HepG2 (cell line): ENCODE results near the gene RHAG. TPM values are rescaled to one million over a fixed set of nuclear protein-coding genes. Genes with fewer than 3 reads are reported as not detected.

ENCODE experiments used
- ATAC-seq: fragments of 200-7000 bp; cut with Tn5 transposase; 3 replicates; pipeline ENCODE4 v1.9.1; 2020; ENCODE audit warnings: mild to moderate bottlenecking, moderate library complexity
- BruUV-seq: library from RNA; stranded (reverse); fragments of 400-500 nt; replicated peaks from 2 replicates; lab custom pipeline; 2021; lab: Mats Ljungman, UMichigan
- CTCF ChIA-PET: fragments of 300-600 bp; formaldehyde crosslinking; extraction: SDS; loops from one replicate; lab custom pipeline; 2021; ENCODE audit warnings: low total read pairs, inconsistent platforms, low intra/inter-chr PET ratio; lab: Yijun Ruan, JAX
- POLR2A ChIA-PET: fragments of 350-600 bp; sonication (Branson Sonifier 250); formaldehyde crosslinking; loops from one replicate; lab custom pipeline; 2020; ENCODE audit warnings: antibody characterized with exemption, inconsistent platforms; lab: Yijun Ruan, JAX
- DNase-seq: peaks from one replicate; pipeline ENCODE4 v3.0.0-alpha.2; 2015; ENCODE audit warnings: low spot score
- FAIRE-seq: peaks from 3 replicates; lab custom pipeline; 2011; peaks lifted over from hg19 to GRCh38; lab: Jason Lieb, UNC
- H2AFZ ChIP-seq: one replicate; pipeline ENCODE4 v1.6.1; 2011; ENCODE audit warnings: low read length, inconsistent platforms
- H3K27ac ChIP-seq: fragments of 300-600 bp; 3 replicates; pipeline ENCODE4 v1.8.0; 2011; ENCODE audit warnings: mixed run types, mild to moderate bottlenecking, mixed read lengths, low read length, inconsistent platforms; ENCODE audit not compliant: insufficient read depth; ENCODE audit errors: extremely low read length
- H3K27me3 ChIP-seq, 2 experiments: fragments of 200-600 bp in 1 of 2; 2 replicates in 1 of 2; 3 replicates in 1 of 2; pipeline versions ENCODE4 v1.6.0 to v1.8.0; 2011; ENCODE audit warnings: low read length in 2 of 2, mild to moderate bottlenecking in 2 of 2, moderate library complexity in 2 of 2, inconsistent platforms in 1 of 2; ENCODE audit not compliant: insufficient read depth in 2 of 2, control insufficient read depth in 1 of 2
- H3K36me3 ChIP-seq, 2 experiments: fragments of 200-600 bp in 1 of 2; replicated peaks in 1 of 2; 2 replicates in 1 of 2; 3 replicates in 1 of 2; pipeline versions ENCODE4 v1.5.1 to v1.8.0; 2011; ENCODE audit warnings: low read length in 2 of 2, inconsistent platforms in 1 of 2; ENCODE audit not compliant: insufficient read depth in 2 of 2, control insufficient read depth in 1 of 2
- H3K4me1 ChIP-seq: 2 replicates; pipeline ENCODE4 v1.5.1; 2012; ENCODE audit warnings: low read length, inconsistent platforms; ENCODE audit not compliant: insufficient read depth
- H3K4me2 ChIP-seq: 2 replicates; pipeline ENCODE4 v1.6.0; 2011; ENCODE audit warnings: low read depth, low read length, inconsistent platforms
- H3K4me3 ChIP-seq, 3 experiments: fragments of 200-600 bp in 1 of 3; sonication (generic), shearing (Covaris generic) in 1 of 3; replicated peaks in 1 of 3; 2 replicates each; pipeline ENCODE4 v1.5.1; 2011 to 2016; ENCODE audit warnings: low read length in 3 of 3, inconsistent platforms in 2 of 3, low read depth in 2 of 3, mild to moderate bottlenecking in 2 of 3, control low read depth in 1 of 3, mixed read lengths in 1 of 3; ENCODE audit not compliant: insufficient read depth in 1 of 3
- H3K79me2 ChIP-seq: one replicate; pipeline ENCODE4 v1.6.1; 2011; ENCODE audit warnings: low read length, inconsistent platforms; ENCODE audit not compliant: insufficient read depth
- H3K9ac ChIP-seq: 2 replicates; pipeline ENCODE4 v1.6.0; 2011; ENCODE audit warnings: mild to moderate bottlenecking, low read depth, low read length, inconsistent platforms; ENCODE audit not compliant: insufficient read depth
- H3K9me3 ChIP-seq: 2 replicates; pipeline ENCODE4 v1.5.1; 2012; ENCODE audit warnings: mild to moderate bottlenecking, low read length
- H4K20me1 ChIP-seq: 2 replicates; pipeline ENCODE4 v1.6.0; 2011; ENCODE audit warnings: inconsistent platforms, mild to moderate bottlenecking, low read length, moderate library complexity; ENCODE audit not compliant: insufficient read depth
- CHCHD3 ChIP-seq: sonication (generic); formaldehyde crosslinking; IDR thresholded peaks from 2 replicates; pipeline ENCODE4 v1.8.0; 2022; ENCODE audit warnings: mild to moderate bottlenecking, missing genetic modification reagents, moderate library complexity
- HNRNPL ChIP-seq: fragments of 200-400 bp; formaldehyde crosslinking; IDR thresholded peaks from 2 replicates; pipeline ENCODE4 v1.6.1; 2017; ENCODE audit warnings: mild to moderate bottlenecking, low read depth, low read length
- NFKB2 ChIP-seq: sonication (generic); formaldehyde crosslinking; IDR thresholded peaks from 2 replicates; pipeline ENCODE4 v1.4.0; 2020; ENCODE audit warnings: missing genetic modification reagents, borderline replicate concordance
- PRPF4 ChIP-seq: fragments of 200-400 bp; formaldehyde crosslinking; IDR thresholded peaks from 2 replicates; pipeline ENCODE4 v1.6.1; 2016; ENCODE audit warnings: low read length, low read depth; ENCODE audit not compliant: poor library complexity, severe bottlenecking
- ZNF335 ChIP-seq: sonication (generic); formaldehyde crosslinking; IDR thresholded peaks from 2 replicates; pipeline ENCODE4 v1.4.0; 2020; ENCODE audit warnings: missing genetic modification reagents
- ZNF383 ChIP-seq: sonication (generic); formaldehyde crosslinking; IDR thresholded peaks from 2 replicates; pipeline ENCODE4 v1.4.0; 2020; ENCODE audit warnings: missing genetic modification reagents, mild to moderate bottlenecking, borderline replicate concordance
- WGBS: methylation state at CpG from one replicate; pipeline ENCODE4 v1.1.6; 2017; ENCODE audit warnings: low lambda C conversion rate; 5-methylcytosine and 5-hydroxymethylcytosine counted together
- in situ Hi-C: cut with HindIII; loops from 2 replicates; pipeline ENCODE4 v1.10.0; 2017; ENCODE audit warnings: low pct_unique_long_range_greater_than_20kb; ENCODE audit not compliant: extremely low pct_ligation_motif_present
- intact Hi-C: fragments of 100-400 bp; cut with micrococcal nuclease; formaldehyde crosslinking; loops from one replicate; pipeline ENCODE4 v1.10.0; 2022; ENCODE audit not compliant: unreplicated experiment
- polyA plus RNA-seq, 8 experiments: library from polyadenylated mRNA; depleted of rRNA in 3 of 8; stranded (reverse) in 7 of 8; unstranded in 1 of 8; fragments of >200 nt; fragmentation: Illumina TruSeq in 4 of 8; extraction: Trizol in 4 of 8; gene quantifications; 2 replicates each; pipeline versions ENCODE4 v1.2.1 to v1.2.3, GENCODE V29; 2011 to 2016; ENCODE audit warnings: low read depth in 4 of 8, missing spikeins in 1 of 8, mixed read lengths in 1 of 8; ENCODE audit not compliant: insufficient read depth in 1 of 8
- total RNA-seq, 5 experiments: library from RNA; depleted of rRNA; stranded (reverse); fragments of >200 nt; fragmentation: Illumina TruSeq; extraction: Trizol; gene quantifications; 2 replicates each; pipeline ENCODE4 v1.2.3, GENCODE V29; 2016; ENCODE audit warnings: low read depth in 1 of 5
- TF ChIP-seq, protein P1 (sequence below): sonication (generic); formaldehyde crosslinking; IDR thresholded peaks from 2 replicates; pipeline ENCODE4 v1.5.0; 2020; ENCODE audit warnings: mild to moderate bottlenecking, missing genetic modification reagents, borderline replicate concordance

Gene RHAG
- total and polyA plus RNA-seq, 2 of the 13 experiments (the other 11 are each of a cell fraction or from before 2014, with no cell fraction given) = not detected

- TF ChIP-seq NFKB2 (CRISPR knock-in tag) = no peak
- intact Hi-C loops = no loop called here
- Histone ChIP-seq H4K20me1 (no peaks in the 10 kb centered on the region), H3K27me3 (no peaks in the 10 kb centered on the region), H2AFZ (no peak overlapping the region), H3K27ac (no peak overlapping the region), H3K36me3 (no peaks in the 10 kb centered on the region), H3K9ac (no peak overlapping the region), H3K4me2 (no peak overlapping the region), H3K4me1 (no peaks in the 10 kb centered on the region), H3K9me3 (no peaks in the 10 kb centered on the region), H3K4me3 (no peak overlapping the region), H3K79me2 (no peaks in the 10 kb centered on the region)
- FAIRE-seq (no peak), ATAC-seq (no peak), DNase-seq (no peak)
- BruUV-seq = no TSS peak
- 0% methylated on average over 2 of the region's 2 CpGs for WGBS
- in situ Hi-C loops = no loop called here
- ChIA-PET CTCF (no interaction called here), POLR2A (no interaction called here)
Measured at GRCh38 chr6:49647476-49647875, 10.8 kb upstream of the RHAG start.

GRCh38 chr6:49646942-49647341 lies 10.3 kb upstream of the RHAG start:
- H3K4me2 ChIP-seq = no peak overlapping the region
- ATAC-seq (no peak), FAIRE-seq (no peak), DNase-seq (no peak)
- H3K9me3 ChIP-seq = no peaks in the 10 kb centered on the region
- BruUV-seq = no TSS peak
- no peaks in the 10 kb centered on the region for H3K36me3 ChIP-seq
- in situ Hi-C loops = no loop called here
- H3K27me3 ChIP-seq = no peaks in the 10 kb centered on the region
- H4K20me1 ChIP-seq = no peaks in the 10 kb centered on the region
- 10% methylated on average over 4 of the region's 4 CpGs for WGBS
- no peaks in the 10 kb centered on the region for H3K4me1 ChIP-seq
- no peak overlapping the region for H2AFZ ChIP-seq
- no peak overlapping the region for H3K4me3 ChIP-seq
- H3K9ac ChIP-seq = no peak overlapping the region
- ChIA-PET CTCF (no interaction called here), POLR2A (no interaction called here)
- H3K27ac ChIP-seq = no peak overlapping the region
- intact Hi-C loops = no loop called here
- no peaks in the 10 kb centered on the region for H3K79me2 ChIP-seq
- TF ChIP-seq, protein P1, sequence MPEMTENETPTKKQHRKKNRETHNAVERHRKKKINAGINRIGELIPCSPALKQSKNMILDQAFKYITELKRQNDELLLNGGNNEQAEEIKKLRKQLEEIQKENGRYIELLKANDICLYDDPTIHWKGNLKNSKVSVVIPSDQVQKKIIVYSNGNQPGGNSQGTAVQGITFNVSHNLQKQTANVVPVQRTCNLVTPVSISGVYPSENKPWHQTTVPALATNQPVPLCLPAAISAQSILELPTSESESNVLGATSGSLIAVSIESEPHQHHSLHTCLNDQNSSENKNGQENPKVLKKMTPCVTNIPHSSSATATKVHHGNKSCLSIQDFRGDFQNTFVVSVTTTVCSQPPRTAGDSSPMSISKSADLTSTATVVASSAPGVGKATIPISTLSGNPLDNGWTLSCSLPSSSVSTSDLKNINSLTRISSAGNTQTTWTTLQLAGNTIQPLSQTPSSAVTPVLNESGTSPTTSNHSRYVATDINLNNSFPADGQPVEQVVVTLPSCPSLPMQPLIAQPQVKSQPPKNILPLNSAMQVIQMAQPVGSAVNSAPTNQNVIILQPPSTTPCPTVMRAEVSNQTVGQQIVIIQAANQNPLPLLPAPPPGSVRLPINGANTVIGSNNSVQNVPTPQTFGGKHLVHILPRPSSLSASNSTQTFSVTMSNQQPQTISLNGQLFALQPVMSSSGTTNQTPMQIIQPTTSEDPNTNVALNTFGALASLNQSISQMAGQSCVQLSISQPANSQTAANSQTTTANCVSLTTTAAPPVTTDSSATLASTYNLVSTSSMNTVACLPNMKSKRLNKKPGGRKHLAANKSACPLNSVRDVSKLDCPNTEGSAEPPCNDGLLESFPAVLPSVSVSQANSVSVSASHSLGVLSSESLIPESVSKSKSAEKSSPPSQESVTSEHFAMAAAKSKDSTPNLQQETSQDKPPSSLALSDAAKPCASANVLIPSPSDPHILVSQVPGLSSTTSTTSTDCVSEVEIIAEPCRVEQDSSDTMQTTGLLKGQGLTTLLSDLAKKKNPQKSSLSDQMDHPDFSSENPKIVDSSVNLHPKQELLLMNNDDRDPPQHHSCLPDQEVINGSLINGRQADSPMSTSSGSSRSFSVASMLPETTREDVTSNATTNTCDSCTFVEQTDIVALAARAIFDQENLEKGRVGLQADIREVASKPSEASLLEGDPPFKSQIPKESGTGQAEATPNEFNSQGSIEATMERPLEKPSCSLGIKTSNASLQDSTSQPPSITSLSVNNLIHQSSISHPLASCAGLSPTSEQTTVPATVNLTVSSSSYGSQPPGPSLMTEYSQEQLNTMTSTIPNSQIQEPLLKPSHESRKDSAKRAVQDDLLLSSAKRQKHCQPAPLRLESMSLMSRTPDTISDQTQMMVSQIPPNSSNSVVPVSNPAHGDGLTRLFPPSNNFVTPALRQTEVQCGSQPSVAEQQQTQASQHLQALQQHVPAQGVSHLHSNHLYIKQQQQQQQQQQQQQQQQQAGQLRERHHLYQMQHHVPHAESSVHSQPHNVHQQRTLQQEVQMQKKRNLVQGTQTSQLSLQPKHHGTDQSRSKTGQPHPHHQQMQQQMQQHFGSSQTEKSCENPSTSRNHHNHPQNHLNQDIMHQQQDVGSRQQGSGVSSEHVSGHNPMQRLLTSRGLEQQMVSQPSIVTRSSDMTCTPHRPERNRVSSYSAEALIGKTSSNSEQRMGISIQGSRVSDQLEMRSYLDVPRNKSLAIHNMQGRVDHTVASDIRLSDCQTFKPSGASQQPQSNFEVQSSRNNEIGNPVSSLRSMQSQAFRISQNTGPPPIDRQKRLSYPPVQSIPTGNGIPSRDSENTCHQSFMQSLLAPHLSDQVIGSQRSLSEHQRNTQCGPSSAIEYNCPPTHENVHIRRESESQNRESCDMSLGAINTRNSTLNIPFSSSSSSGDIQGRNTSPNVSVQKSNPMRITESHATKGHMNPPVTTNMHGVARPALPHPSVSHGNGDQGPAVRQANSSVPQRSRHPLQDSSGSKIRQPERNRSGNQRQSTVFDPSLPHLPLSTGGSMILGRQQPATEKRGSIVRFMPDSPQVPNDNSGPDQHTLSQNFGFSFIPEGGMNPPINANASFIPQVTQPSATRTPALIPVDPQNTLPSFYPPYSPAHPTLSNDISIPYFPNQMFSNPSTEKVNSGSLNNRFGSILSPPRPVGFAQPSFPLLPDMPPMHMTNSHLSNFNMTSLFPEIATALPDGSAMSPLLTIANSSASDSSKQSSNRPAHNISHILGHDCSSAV (CRISPR knock-in tag) = no peak
- TF ChIP-seq ZNF383 (CRISPR knock-in tag) (no peak), PRPF4 (no peak), ZNF335 (CRISPR knock-in tag) (no peak), HNRNPL (no peak), CHCHD3 (CRISPR knock-in tag) (no peak)
